Panc1 (cell line): ENCODE results near the gene SCP2D1.

Experiments
- CTCF ChIP-seq: fragments of 450-650 bp; IDR thresholded peaks from 2 replicates; pipeline ENCODE4 v1.5.1; 2017; ENCODE audit warnings: mild to moderate bottlenecking
- POLR2AphosphoS5 ChIP-seq: IDR thresholded peaks from 2 replicates; pipeline ENCODE4 v1.6.1; 2012; ENCODE audit warnings: mild to moderate bottlenecking, low read depth, low read length, moderate library complexity
- REST ChIP-seq, 2 experiments: IDR thresholded peaks; 2 replicates each; pipeline ENCODE4 v1.6.1; 2011 to 2012; ENCODE audit warnings: low read depth in 2 of 2, control low read depth in 1 of 2, low read length in 1 of 2, mild to moderate bottlenecking in 1 of 2, moderate library complexity in 1 of 2; ENCODE audit not compliant: insufficient read depth in 1 of 2
- SIN3A ChIP-seq: IDR thresholded peaks from 2 replicates; pipeline ENCODE4 v1.6.1; 2012; ENCODE audit warnings: low read depth, mild to moderate bottlenecking, low read length, moderate library complexity, borderline replicate concordance; ENCODE audit not compliant: insufficient read depth
- TCF7L2 ChIP-seq: IDR thresholded peaks from 2 replicates; pipeline ENCODE4 v1.6.1; 2011; ENCODE audit warnings: mild to moderate bottlenecking, low read depth, low read length, inconsistent platforms

- TF ChIP-seq CTCF, result no peak
- no peak for TF ChIP-seq POLR2AphosphoS5
- no peak for TF ChIP-seq REST (IDR thresholded peaks at IDR 0.05; ENCODE audit: insufficient read depth in 1 of 2, low read depth in 2 of 2, low read length in 1 of 2)
- TF ChIP-seq TCF7L2, result no peak
- TF ChIP-seq SIN3A, result no peak
These were observed 30.1 kb upstream of the SCP2D1 start for GRCh38 chr20:18783385-18783959.
